Mesothelial cell of epicardium (in vitro differentiated cells): ENCODE measurements around the gene RFNG. TPM values are rescaled to one million over a fixed set of nuclear protein-coding genes. Genes with fewer than 3 reads are reported as not detected.

Source experiments
- DNase-seq, 2 experiments: peaks; one replicate each; pipeline ENCODE4 v3.0.0; 2021; ENCODE audit warnings: low spot score in 2 of 2; ENCODE audit not compliant: unreplicated experiment in 2 of 2
- H3K27ac Mint-ChIP-seq: 2 replicates; pipeline ENCODE4 v1.8.0; 2021; ENCODE audit warnings: mixed read lengths
- H3K27me3 Mint-ChIP-seq: 2 replicates; pipeline ENCODE4 v1.8.0; 2021; ENCODE audit warnings: low read depth, mixed read lengths
- H3K36me3 Mint-ChIP-seq: 2 replicates; pipeline ENCODE4 v1.8.0; 2021; ENCODE audit warnings: mixed read lengths
- H3K4me1 Mint-ChIP-seq: 2 replicates; pipeline ENCODE4 v1.8.0; 2021; ENCODE audit warnings: mixed read lengths
- H3K4me3 Mint-ChIP-seq: 2 replicates; pipeline ENCODE4 v1.8.0; 2021; ENCODE audit warnings: mild to moderate bottlenecking, moderate library complexity, mixed read lengths
- H3K9me3 Mint-ChIP-seq: 2 replicates; pipeline ENCODE4 v1.8.0; 2021; ENCODE audit warnings: mixed read lengths
- total RNA-seq: library from RNA; stranded (reverse); gene quantifications from 3 replicates; pipeline ENCODE4 v1.2.1, GENCODE V29; 2021
- TF ChIP-seq, protein P1 (sequence below): fragments of 200-600 bp; sonication (generic); IDR thresholded peaks from one replicate; pipeline ENCODE4 v1.5.0; 2021; ENCODE audit warnings: antibody characterized with exemption; ENCODE audit not compliant: unreplicated experiment

Gene RFNG
- total RNA-seq, 1 donor from 2014 or later: 57.3 TPM

DNA sequence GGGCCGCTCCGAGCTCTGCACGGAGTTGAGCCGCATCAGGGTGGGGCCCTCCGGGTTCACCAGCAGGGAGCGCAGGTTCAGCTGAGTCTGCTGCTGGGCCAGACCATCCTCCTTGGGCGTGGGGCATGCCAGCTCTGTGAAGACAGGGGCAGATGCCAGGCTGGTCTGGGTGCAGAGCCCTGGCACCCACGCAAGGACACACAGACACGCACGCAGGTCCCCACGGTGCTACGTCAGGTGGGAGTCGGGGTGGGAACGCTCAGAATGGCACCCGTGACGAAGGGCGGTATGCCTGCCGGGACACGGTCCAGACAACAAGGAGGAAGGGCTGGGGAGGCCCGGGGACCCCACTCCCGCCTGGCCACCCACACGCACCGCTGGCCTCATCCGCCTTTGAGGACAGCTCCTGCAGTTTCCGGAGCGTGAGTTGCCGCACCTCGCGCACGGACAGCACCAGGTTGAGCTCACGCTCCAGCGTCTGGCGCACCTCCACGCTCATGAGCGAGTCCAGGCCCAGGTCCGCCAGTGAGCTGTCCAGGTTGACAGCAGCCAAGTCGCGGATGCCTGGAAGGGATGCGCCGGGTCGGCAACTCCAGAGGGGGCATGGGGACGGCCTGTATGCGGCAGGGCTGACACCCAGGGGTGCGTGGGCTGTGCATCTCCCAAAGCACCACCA lies 29.3 kb upstream of the RFNG start:
- TF ChIP-seq, protein P1, sequence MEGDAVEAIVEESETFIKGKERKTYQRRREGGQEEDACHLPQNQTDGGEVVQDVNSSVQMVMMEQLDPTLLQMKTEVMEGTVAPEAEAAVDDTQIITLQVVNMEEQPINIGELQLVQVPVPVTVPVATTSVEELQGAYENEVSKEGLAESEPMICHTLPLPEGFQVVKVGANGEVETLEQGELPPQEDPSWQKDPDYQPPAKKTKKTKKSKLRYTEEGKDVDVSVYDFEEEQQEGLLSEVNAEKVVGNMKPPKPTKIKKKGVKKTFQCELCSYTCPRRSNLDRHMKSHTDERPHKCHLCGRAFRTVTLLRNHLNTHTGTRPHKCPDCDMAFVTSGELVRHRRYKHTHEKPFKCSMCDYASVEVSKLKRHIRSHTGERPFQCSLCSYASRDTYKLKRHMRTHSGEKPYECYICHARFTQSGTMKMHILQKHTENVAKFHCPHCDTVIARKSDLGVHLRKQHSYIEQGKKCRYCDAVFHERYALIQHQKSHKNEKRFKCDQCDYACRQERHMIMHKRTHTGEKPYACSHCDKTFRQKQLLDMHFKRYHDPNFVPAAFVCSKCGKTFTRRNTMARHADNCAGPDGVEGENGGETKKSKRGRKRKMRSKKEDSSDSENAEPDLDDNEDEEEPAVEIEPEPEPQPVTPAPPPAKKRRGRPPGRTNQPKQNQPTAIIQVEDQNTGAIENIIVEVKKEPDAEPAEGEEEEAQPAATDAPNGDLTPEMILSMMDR: no peak
- Mint-ChIP-seq H3K9me3 (no peaks in the 10 kb centered on the region), H3K27ac (no peak overlapping the region)

DNA sequence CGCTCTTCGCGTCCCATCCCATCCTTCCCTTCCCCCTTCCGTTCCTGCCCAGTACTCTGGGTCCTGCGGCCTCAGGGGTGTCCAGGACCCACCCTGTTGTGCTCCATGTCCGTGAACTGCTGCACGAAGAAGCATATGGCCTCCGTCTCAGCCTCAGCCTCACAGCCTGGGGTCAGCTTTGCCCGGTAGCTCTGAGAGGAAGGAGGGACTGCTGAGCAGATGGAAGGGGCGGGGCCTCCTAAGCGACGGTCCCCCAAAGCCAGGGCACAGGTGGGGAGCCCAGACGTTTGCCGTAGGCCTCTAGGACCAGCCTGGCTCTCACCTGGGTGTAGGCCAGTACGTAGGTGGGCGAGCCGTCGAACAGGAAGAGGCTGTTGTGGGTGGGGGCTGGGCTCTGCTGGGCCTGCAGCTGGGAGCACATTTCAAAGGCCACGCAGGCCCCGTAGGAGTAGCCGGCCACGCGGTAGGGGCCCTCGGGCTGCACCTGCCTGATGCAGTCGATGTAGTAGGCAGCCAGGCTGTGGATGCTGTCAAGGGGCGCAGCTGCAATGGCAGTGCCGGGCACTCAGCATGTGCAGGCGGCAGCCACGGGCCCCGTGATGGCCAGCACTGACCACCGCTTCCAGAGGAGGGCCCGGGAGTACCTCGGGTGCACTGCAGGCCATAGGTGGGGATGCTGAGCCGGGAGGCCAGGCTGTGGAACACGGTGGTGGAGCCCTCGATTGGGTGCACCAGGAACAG lies 28.6 kb upstream of the RFNG start:
- H3K27ac Mint-ChIP-seq: no peak overlapping the region
- no peak overlapping the region for H3K4me3 Mint-ChIP-seq
- DNase-seq: no peak
- no peaks in the 10 kb centered on the region for H3K4me1 Mint-ChIP-seq
- TF ChIP-seq, protein P1: no peak
- no peaks in the 10 kb centered on the region for H3K27me3 Mint-ChIP-seq
- H3K36me3 Mint-ChIP-seq: peaks cover 5% of the 10 kb centered on the region
- no peaks in the 10 kb centered on the region for H3K9me3 Mint-ChIP-seq

More for the DNA sequence above, 29.3 kb upstream of the RFNG start:
- Mint-ChIP-seq H3K36me3 (peaks cover 5% of the 10 kb centered on the region), H3K27me3 (no peaks in the 10 kb centered on the region), H3K4me3 (no peak overlapping the region), H3K4me1 (no peaks in the 10 kb centered on the region)
- no peak for DNase-seq

DNA sequence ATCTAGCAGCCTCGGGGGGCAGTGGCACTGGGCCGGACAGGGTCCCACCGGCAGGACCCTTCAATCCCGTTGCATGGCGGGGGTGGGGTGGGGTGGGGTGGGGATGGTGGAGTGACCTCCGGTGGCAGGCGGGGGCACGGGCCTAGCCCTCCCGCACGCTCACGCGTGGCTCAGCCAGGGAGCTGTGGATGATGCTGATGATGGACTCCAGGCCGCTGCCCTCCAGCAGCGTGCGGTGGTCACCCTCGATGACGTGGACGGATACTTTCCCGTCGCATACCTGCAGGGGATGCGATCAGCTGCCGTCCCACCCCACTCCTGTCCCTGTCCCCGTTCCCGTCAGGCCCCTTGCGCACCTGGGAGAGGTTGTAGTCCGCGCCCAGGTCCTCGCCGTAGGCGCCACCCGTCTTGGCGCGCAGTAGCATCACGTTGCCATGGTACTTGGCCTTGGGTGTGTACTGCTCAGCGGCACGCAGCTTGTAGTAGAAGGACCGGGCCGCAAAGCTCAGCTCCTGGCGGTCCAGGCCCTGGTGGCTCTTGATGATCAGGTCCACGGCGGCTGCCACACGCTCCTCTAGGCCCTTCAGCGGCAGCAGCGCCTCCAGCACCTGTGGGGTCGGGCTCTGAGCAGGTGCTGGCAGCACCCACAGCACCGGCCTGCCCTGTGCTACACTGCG lies 27.5 kb upstream of the RFNG start:
- no peak for DNase-seq
- Mint-ChIP-seq H3K9me3 (no peaks in the 10 kb centered on the region), H3K36me3 (peaks cover 3% of the 10 kb centered on the region), H3K27me3 (peaks cover 4% of the 10 kb centered on the region), H3K4me1 (no peaks in the 10 kb centered on the region), H3K27ac (no peak overlapping the region), H3K4me3 (no peak overlapping the region)
- TF ChIP-seq, protein P1: no peak

DNA sequence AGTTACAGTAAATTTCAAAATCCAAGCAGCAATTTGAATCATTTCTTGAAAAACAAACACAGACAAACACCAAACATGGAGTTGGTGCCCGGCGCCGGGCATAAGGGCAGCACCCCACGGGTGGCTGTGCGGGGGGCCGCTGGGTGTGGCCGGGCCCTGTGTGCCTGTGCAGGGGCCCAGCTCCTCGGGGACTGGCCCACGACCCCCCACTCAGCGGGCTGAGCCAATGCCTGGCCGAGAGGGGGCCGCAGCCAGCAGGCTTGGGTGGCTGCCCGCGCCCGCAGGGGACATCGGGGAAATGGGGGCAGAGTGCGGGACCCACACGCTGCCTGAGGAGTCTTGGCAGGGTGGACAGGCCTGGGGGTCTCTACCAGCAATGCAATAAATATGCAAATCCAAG lies 26.8 kb upstream of the RFNG start:
- Mint-ChIP-seq H3K4me1 (no peaks in the 10 kb centered on the region), H3K27ac (no peak overlapping the region), H3K36me3 (peaks cover 3% of the 10 kb centered on the region), H3K27me3 (peaks cover 10% of the 10 kb centered on the region), H3K4me3 (no peak overlapping the region), H3K9me3 (peaks cover 3% of the 10 kb centered on the region)
- no peak for DNase-seq
- TF ChIP-seq, protein P1: no peak

DNA sequence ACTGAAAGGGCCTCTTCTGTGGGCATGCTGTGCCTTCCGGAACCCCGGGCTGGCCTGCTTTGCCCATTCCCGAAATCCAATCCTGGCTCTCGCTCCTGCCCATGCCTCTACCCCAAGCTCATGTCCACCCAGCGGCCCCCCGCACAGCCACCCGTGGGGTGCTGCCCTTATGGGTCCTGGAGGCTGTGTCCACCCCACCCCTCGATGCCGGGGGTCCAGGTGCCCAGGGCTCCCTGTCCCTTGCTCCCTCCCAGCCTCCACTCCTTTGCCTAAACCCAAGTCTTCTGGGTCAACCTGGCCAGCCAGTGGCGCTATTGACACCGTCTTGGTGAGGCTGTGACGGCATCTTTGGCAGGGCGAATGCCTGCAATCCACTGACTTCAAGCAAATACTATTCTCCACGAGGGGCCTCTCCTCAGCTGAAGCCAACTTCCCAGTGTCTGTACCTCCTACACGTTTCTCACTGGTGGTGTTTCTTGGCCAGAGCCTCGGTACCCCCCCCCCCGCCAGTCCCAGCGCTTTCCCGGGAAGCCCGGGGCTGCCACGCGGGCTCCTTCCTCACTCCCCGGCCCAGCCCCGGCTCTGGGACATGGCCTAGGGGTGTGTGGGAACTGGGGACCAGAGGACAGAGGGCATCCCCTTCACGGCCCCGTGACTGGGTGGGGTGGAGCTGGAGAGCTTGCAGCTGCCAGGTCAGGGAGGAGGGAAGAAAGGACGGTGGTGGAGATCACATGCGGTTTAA lies 26.2 kb upstream of the RFNG start:
- Mint-ChIP-seq H3K4me1 (no peaks in the 10 kb centered on the region), H3K36me3 (peaks cover 3% of the 10 kb centered on the region), H3K27me3 (peaks cover 13% of the 10 kb centered on the region), H3K9me3 (peaks cover 4% of the 10 kb centered on the region), H3K27ac (no peak overlapping the region), H3K4me3 (no peak overlapping the region)
- DNase-seq: no peak
- TF ChIP-seq, protein P1: no peak
